ENCODE data around the gene TNNT2. TPM values are rescaled to one million over a fixed set of nuclear protein-coding genes. Genes with fewer than 3 reads are reported as not detected.

Gene TNNT2
- total RNA-seq, 2 donors from 2014 or later, result 2.4 to 4.2 TPM

GRCh38 chr1:201335174-201335870, 42.2 kb downstream of the TNNT2 start:
- Histone ChIP-seq H3K27ac (no peak overlapping the region), H3K4me1 (no peaks in the 10 kb centered on the region), H3K27me3 (no peaks in the 10 kb centered on the region), H3K4me3 (no peak overlapping the region), H3K36me3 (no peaks in the 10 kb centered on the region), H3K9me3 (no peaks in the 10 kb centered on the region), H3K9ac (ENCODE audit: low read depth in 2 of 2, low read length in 2 of 2) (no peak overlapping the region)
- no peak for DNase-seq
- TF ChIP-seq CTCF (IDR thresholded peaks at IDR 0.05), result no peak
- intact Hi-C loops (cut with DNase I), result no loop called here

- H3K27ac ChIP-seq, result no peak overlapping the region
- no peaks in the 10 kb centered on the region for H3K27me3 ChIP-seq
- no peak for TF ChIP-seq CTCF (IDR thresholded peaks at IDR 0.05)
- H3K9me3 ChIP-seq, result no peaks in the 10 kb centered on the region
- H3K4me3 ChIP-seq, result no peak overlapping the region
- H3K36me3 ChIP-seq, result no peaks in the 10 kb centered on the region
- intact Hi-C loops (cut with DNase I), result no loop called here
- H3K9ac ChIP-seq (ENCODE audit: low read depth in 2 of 2, low read length in 2 of 2), result no peak overlapping the region
- DNase-seq, result no peak
- H3K4me1 ChIP-seq, result no peaks in the 10 kb centered on the region
Observed at GRCh38 chr1:201334325-201335173, 42.9 kb downstream of the TNNT2 start.

GRCh38 chr1:201332616-201333335, 44.7 kb downstream of the TNNT2 start:
- intact Hi-C loops (cut with DNase I), result no loop called here
- Histone ChIP-seq H3K9ac (ENCODE audit: low read depth in 2 of 2, low read length in 2 of 2) (no peak overlapping the region), H3K4me3 (no peak overlapping the region), H3K36me3 (no peaks in the 10 kb centered on the region), H3K9me3 (no peaks in the 10 kb centered on the region), H3K4me1 (no peaks in the 10 kb centered on the region), H3K27me3 (no peaks in the 10 kb centered on the region), H3K27ac (no peak overlapping the region)
- DNase-seq, result no peak
- TF ChIP-seq CTCF (IDR thresholded peaks at IDR 0.05), result no peak

- H3K9ac ChIP-seq (ENCODE audit: low read depth in 2 of 2, low read length in 2 of 2), result no peak overlapping the region
- H3K27ac ChIP-seq, result no peak overlapping the region
- no peaks in the 10 kb centered on the region for H3K9me3 ChIP-seq
- H3K4me1 ChIP-seq, result no peaks in the 10 kb centered on the region
- no peak overlapping the region for H3K4me3 ChIP-seq
- no peak for DNase-seq
- no peaks in the 10 kb centered on the region for H3K27me3 ChIP-seq
- intact Hi-C loops (cut with DNase I), result no loop called here
- no peaks in the 10 kb centered on the region for H3K36me3 ChIP-seq
- no peak for TF ChIP-seq CTCF (IDR thresholded peaks at IDR 0.05)
Observed at GRCh38 chr1:201332021-201332420, 45.5 kb downstream of the TNNT2 start.

GRCh38 chr1:201331166-201331565, 46.3 kb downstream of the TNNT2 start:
- Histone ChIP-seq H3K9me3 (no peaks in the 10 kb centered on the region), H3K27ac (no peak overlapping the region)
- DNase-seq, result no peak

More at GRCh38 chr1:201331166-201331565, 46.3 kb downstream of the TNNT2 start:
- no peaks in the 10 kb centered on the region for H3K4me1 ChIP-seq
- no peak for TF ChIP-seq CTCF (IDR thresholded peaks at IDR 0.05)
- H3K4me3 ChIP-seq, result no peak overlapping the region
- intact Hi-C loops (cut with DNase I), result no loop called here
- H3K27me3 ChIP-seq, result no peaks in the 10 kb centered on the region
- H3K9ac ChIP-seq (ENCODE audit: low read depth in 2 of 2, low read length in 2 of 2), result no peak overlapping the region
- H3K36me3 ChIP-seq, result no peaks in the 10 kb centered on the region
